NCI-H2081 treated with DMSO at 0.1 percent for 48 hours (cell line): ENCODE results near the gene CALR3.

ENCODE experiments used
- DNase-seq: peaks from one replicate; lab custom pipeline; 2025; lab: John Stamatoyannopoulos, UW

The CALR3 gene

GRCh38 chr19:16429066-16429758 lies 66.8 kb downstream of the CALR3 start:
- no peak for DNase-seq
